Body of pancreas (tissue), 4 donors: Measurements from ENCODE around the gene PCA3.

Source experiments
- CTCF ChIP-seq, 7 experiments: fragments of 450-650 bp in 4 of 7; fragments of 200-600 bp in 3 of 7; sonication (generic) in 3 of 7; IDR thresholded peaks; one replicate each; pipeline ENCODE4 v1.5.1; 2016 to 2019; ENCODE audit warnings: antibody characterized with exemption in 7 of 7
- POLR2A ChIP-seq, 3 donors: fragments of 450-650 bp; IDR thresholded peaks; one replicate each; pipeline ENCODE4 v1.6.1; 2016; ENCODE audit warnings: antibody characterized with exemption in 3 of 3, mild to moderate bottlenecking in 2 of 3

DNA sequence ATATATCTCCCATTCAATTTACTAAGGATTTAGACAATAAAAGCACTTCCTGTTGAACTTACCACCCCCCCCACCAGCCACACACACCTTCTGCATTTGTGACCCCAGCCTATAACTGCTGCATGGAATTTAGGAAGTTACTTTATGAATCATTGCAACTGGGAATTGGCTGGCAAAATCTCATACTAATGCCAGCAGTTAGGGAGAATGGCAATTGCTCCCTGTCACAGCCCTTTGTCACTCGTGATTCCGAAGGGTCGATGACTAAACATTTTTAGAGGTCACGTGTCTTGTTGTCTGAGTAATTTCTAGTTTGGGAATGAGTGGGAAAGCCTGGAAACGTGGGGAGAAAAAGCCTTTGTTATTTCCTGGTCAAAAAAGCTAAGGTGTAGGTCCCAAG lies 46.6 kb upstream of the PCA3 start:
- TF ChIP-seq CTCF (IDR thresholded peaks at IDR 0.05) (no peak), POLR2A (IDR thresholded peaks at IDR 0.05) (no peak)
